K562 (cell line): Measurements from ENCODE around the gene DOCK6.

Experiments used
- BACH1 ChIP-seq: fragments of 200-800 bp; sonication (Bioruptor generic); IDR thresholded peaks from 2 replicates; pipeline ENCODE4 v1.6.1; 2016; ENCODE audit warnings: missing genetic modification characterization, missing compliant biosample characterization
- CTCF ChIP-seq, 3 experiments: IDR thresholded peaks in 2 of 3; conservative IDR thresholded peaks in 1 of 3; 2 replicates each; pipeline ENCODE4 v1.5.1; 2011 to 2012; ENCODE audit warnings: low read length in 3 of 3, mild to moderate bottlenecking in 3 of 3, control low read depth in 2 of 3, improper control_type of control experiment in 1 of 3, inconsistent platforms in 1 of 3, low read depth in 1 of 3, mixed read lengths in 1 of 3, moderate library complexity in 1 of 3; ENCODE audit not compliant: insufficient read depth in 2 of 3
- ETS1 ChIP-seq: conservative IDR thresholded peaks from 2 replicates; pipeline ENCODE4 v1.6.1; 2011; ENCODE audit warnings: low read depth, mild to moderate bottlenecking, low read length; ENCODE audit not compliant: control insufficient read depth
- EZH2 ChIP-seq: IDR thresholded peaks from 2 replicates; pipeline ENCODE4 v1.6.1; 2012; ENCODE audit warnings: low read depth, mild to moderate bottlenecking, inconsistent platforms, low read length, borderline replicate concordance
- NR3C1 ChIP-seq: sonication (generic); formaldehyde crosslinking; IDR thresholded peaks from 2 replicates; pipeline ENCODE4 v1.8.1; 2022; ENCODE audit warnings: missing genetic modification reagents
- POLR2A ChIP-seq: fragments of 450-650 bp; conservative IDR thresholded peaks from 2 replicates; pipeline ENCODE4 v1.6.1; 2016
- POLR2AphosphoS5 ChIP-seq: IDR thresholded peaks from 2 replicates; pipeline ENCODE4 v1.6.1; 2011; ENCODE audit warnings: mild to moderate bottlenecking, low read depth, low read length, moderate library complexity; ENCODE audit not compliant: control insufficient read depth, insufficient read depth
- RBM22 ChIP-seq: fragments of 200-400 bp; formaldehyde crosslinking; IDR thresholded peaks from 2 replicates; pipeline ENCODE4 v1.6.1; 2018; ENCODE audit warnings: low read length, low read depth; ENCODE audit not compliant: poor library complexity, severe bottlenecking
- RFX1 ChIP-seq: fragments of 450-650 bp; IDR thresholded peaks from 2 replicates; pipeline ENCODE4 v1.6.1; 2016; ENCODE audit warnings: mild to moderate bottlenecking, moderate library complexity
- SIN3A ChIP-seq, 2 experiments: fragments of 150-350 bp in 1 of 2; IDR thresholded peaks; 2 replicates each; pipeline ENCODE4 v1.6.1; 2011 to 2016; ENCODE audit warnings: borderline replicate concordance in 2 of 2, low read depth in 2 of 2, low read length in 2 of 2, mild to moderate bottlenecking in 2 of 2, moderate library complexity in 2 of 2; ENCODE audit not compliant: control insufficient read depth in 1 of 2
- ZBTB7A ChIP-seq: IDR thresholded peaks from 2 replicates; pipeline ENCODE4 v1.6.1; 2011; ENCODE audit warnings: low read depth, mild to moderate bottlenecking, low read length, moderate library complexity, borderline replicate concordance; ENCODE audit not compliant: control insufficient read depth
- ZNF512 ChIP-seq: IDR thresholded peaks from 2 replicates; pipeline ENCODE4 v1.6.1; 2016; ENCODE audit warnings: missing genetic modification characterization, missing compliant biosample characterization

- no peak for TF ChIP-seq SIN3A (IDR thresholded peaks at IDR 0.05; ENCODE audit: borderline replicate concordance in 2 of 2, control insufficient read depth in 1 of 2, low read depth in 2 of 2, low read length in 2 of 2)
- TF ChIP-seq BACH1: no peak
- no peak for TF ChIP-seq ETS1
- no peak for TF ChIP-seq EZH2
- no peak for TF ChIP-seq RBM22
- no peak for TF ChIP-seq POLR2A
- no peak for TF ChIP-seq NR3C1 (CRISPR knock-in tag)
- no peak for TF ChIP-seq POLR2AphosphoS5
- TF ChIP-seq CTCF (IDR thresholded peaks at IDR 0.05 in 2 of 3, conservative IDR thresholded peaks at IDR 0.05 in 1 of 3; ENCODE audit: insufficient read depth in 2 of 3, low read depth in 1 of 3, low read length in 3 of 3): no peak
- no peak for TF ChIP-seq ZNF512 (tag)
- TF ChIP-seq ZBTB7A: no peak
- TF ChIP-seq RFX1: no peak
These were observed 7.1 kb upstream of the DOCK6 start for GRCh38 chr19:11269408-11269807.
